Measurements from ENCODE around the gene TRAK2. TPM values are rescaled to one million over a fixed set of nuclear protein-coding genes. Genes with fewer than 3 reads are reported as not detected.

The TRAK2 gene
- total RNA-seq, 4 donors from 2014 or later = 16.1 to 46.7 (median 26.5) TPM

GRCh38 chr2:201414099-201415023 is 36.9 kb downstream of the TRAK2 start:
- no peaks in the 10 kb centered on the region for H3K27me3 ChIP-seq
- no peaks in the 10 kb centered on the region for H3K36me3 ChIP-seq
- intact Hi-C loops (cut with DNase I; ENCODE audit: low total_unique reads) = loop anchor here (1.0 kb wide), 1 partner anchor 37 kb away; the partner anchor contains the start of genes STRADB and TRAK2
- TF ChIP-seq POLR2A (IDR thresholded peaks at IDR 0.05) = no peak
- no peak for TF ChIP-seq CTCF (IDR thresholded peaks at IDR 0.05 in 4 of 5, conservative IDR thresholded peaks at IDR 0.05 in 1 of 5)
- in situ Hi-C loops (cut with MboI; ENCODE audit: low sequenced_read_pairs in 4 of 4) = no loop called here
- peaks cover 45 to 60% of the 10 kb centered on the region in 2 donors for H3K4me1 ChIP-seq
- DNase-seq = no peak
- ATAC-seq = peak; percentile 53 to 60
- H3K4me3 ChIP-seq = peak overlapping the region in 3 of 4 donors; percentile 3 to 22 (median 14)
- H3K27ac ChIP-seq = peak overlapping the region; percentile 37 to 65 (median 60)
- no peaks in the 10 kb centered on the region for H3K9me3 ChIP-seq

- ATAC-seq (no peak), DNase-seq (no peak)
- Histone ChIP-seq H3K4me1 (peaks cover 45 to 61% of the 10 kb centered on the region in 2 donors), H3K9me3 (no peaks in the 10 kb centered on the region), H3K27me3 (no peaks in the 10 kb centered on the region), H3K4me3 (no peak overlapping the region), H3K36me3 (no peaks in the 10 kb centered on the region), H3K27ac (peak overlapping the region; percentile 37 to 65 (median 60))
- in situ Hi-C loops (cut with MboI; ENCODE audit: low sequenced_read_pairs in 4 of 4) (no loop called here), intact Hi-C loops (cut with DNase I; ENCODE audit: low total_unique reads) (no loop called here)
- TF ChIP-seq POLR2A (IDR thresholded peaks at IDR 0.05) (no peak), CTCF (IDR thresholded peaks at IDR 0.05 in 4 of 5, conservative IDR thresholded peaks at IDR 0.05 in 1 of 5) (no peak)
These were observed 37.7 kb downstream of the TRAK2 start for GRCh38 chr2:201413552-201413951.

- DNase-seq = no peak
- H3K9me3 ChIP-seq = no peaks in the 10 kb centered on the region
- H3K36me3 ChIP-seq = no peaks in the 10 kb centered on the region
- H3K4me1 ChIP-seq = peaks cover 45 to 61% of the 10 kb centered on the region in 2 donors
- peak overlapping the region; percentile 37 to 65 (median 60) for H3K27ac ChIP-seq
- in situ Hi-C loops (cut with MboI; ENCODE audit: low sequenced_read_pairs in 4 of 4) = no loop called here
- H3K4me3 ChIP-seq = no peak overlapping the region
- intact Hi-C loops (cut with DNase I; ENCODE audit: low total_unique reads) = no loop called here
- ATAC-seq = no peak
- TF ChIP-seq POLR2A (IDR thresholded peaks at IDR 0.05) = no peak
- TF ChIP-seq CTCF (IDR thresholded peaks at IDR 0.05 in 4 of 5, conservative IDR thresholded peaks at IDR 0.05 in 1 of 5) = no peak
- no peaks in the 10 kb centered on the region for H3K27me3 ChIP-seq
These were observed 38.1 kb downstream of the TRAK2 start for GRCh38 chr2:201413143-201413542.

- in situ Hi-C loops (cut with MboI; ENCODE audit: low sequenced_read_pairs in 4 of 4) (no loop called here), intact Hi-C loops (cut with DNase I; ENCODE audit: low total_unique reads) (no loop called here)
- Histone ChIP-seq H3K4me3 (no peak overlapping the region), H3K27ac (peak overlapping the region; percentile 1 to 15 (median 12)), H3K4me1 (peaks cover 57 to 71% of the 10 kb centered on the region in 2 donors), H3K36me3 (no peaks in the 10 kb centered on the region), H3K27me3 (no peaks in the 10 kb centered on the region), H3K9me3 (no peaks in the 10 kb centered on the region)
- TF ChIP-seq POLR2A (IDR thresholded peaks at IDR 0.05) = no peak
- TF ChIP-seq CTCF (IDR thresholded peaks at IDR 0.05 in 4 of 5, conservative IDR thresholded peaks at IDR 0.05 in 1 of 5) = no peak
- ATAC-seq (no peak), DNase-seq (no peak)
These were observed 39.8 kb downstream of the TRAK2 start for GRCh38 chr2:201411421-201411820.

All from gastrocnemius medialis (tissue), 4 donors.